ENCODE measurements around the gene GPR32.

- TF ChIP-seq CTCF (IDR thresholded peaks at IDR 0.05 in 8 of 11, conservative IDR thresholded peaks at IDR 0.05 in 3 of 11) (peak; percentile 19 to 77 (median 61)), POLR2A (IDR thresholded peaks at IDR 0.05) (peak in 1 of 3 donors; percentile 10)
These were observed 45.6 kb upstream of the GPR32 start for GRCh38 chr19:50724522-50725217.

All from spleen (tissue), 7 donors.